GM13977 (cell line): ENCODE results near the gene ASCL4.
"Not testable (repeated sequence)": the region's sequence is repeated elsewhere in the genome, so short reads cannot be mapped to it uniquely, and the experiment has no call there.

ENCODE experiments used
- DNase-seq: peaks from one replicate; pipeline ENCODE4 v3.0.0; 2012; ENCODE audit warnings: low spot score
- CTCF ChIP-seq: IDR thresholded peaks from 2 replicates; pipeline ENCODE4 v1.5.1; 2012; ENCODE audit warnings: mild to moderate bottlenecking, control low read depth; ENCODE audit not compliant: insufficient read depth; ENCODE audit errors: extremely low read depth, missing control alignments
- in situ Hi-C: fragments of 300-500 bp; cut with MboI; formaldehyde crosslinking; loops from one replicate; pipeline ENCODE4 v1.12.0; 2022; ENCODE audit warnings: low sequenced_read_pairs, low pct_unique_long_range_greater_than_20kb, mixed read lengths, inconsistent platforms; ENCODE audit not compliant: unreplicated experiment

ASCL4 gene

GRCh38 chr12:107774349-107775029 lies at the start of gene ASCL4:
ASCL4 (plus strand) TSS chr12:107774704; CDS start chr12:107775219, 515 bp downstream.
- TF ChIP-seq CTCF, result no peak
- DNase-seq, result no peak
- in situ Hi-C loops, result no loop called here

DNA sequence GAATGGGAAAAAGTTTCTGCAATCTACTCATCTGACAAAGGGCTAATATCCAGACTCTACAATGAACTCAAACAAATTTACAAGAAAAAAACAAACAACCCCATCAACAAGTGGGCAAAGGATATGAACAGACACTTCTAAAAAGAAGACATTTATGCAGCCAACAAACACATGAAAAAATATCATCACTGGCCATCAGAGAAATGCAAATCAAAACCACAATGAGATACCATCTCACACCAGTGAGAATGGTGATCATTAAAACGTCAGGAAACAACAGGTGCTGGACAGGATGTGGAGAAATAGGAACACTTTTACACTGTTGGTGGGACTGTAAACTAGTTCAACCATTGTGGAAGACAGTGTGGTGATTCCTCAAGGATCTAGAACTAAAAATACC lies 47.2 kb upstream of the ASCL4 start:
- DNase-seq, in situ Hi-C loops: not testable (repeated sequence)

DNA sequence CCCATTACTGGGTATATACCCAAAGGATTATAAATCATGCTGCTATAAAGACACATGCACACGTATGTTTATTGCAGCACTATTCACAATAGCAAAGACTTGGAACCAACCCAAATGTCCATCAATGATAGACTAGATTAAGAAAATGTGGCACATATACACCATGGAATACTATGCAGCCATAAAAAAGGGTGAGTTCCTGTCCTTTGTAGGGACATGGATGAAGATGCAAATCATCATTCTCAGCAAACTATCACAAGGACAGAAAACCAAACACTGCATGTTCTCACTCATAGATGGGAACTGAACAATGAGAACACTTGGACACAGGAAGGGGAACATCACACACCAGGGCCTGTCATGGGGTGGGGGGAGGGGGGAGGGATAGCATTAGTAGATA lies 46.8 kb upstream of the ASCL4 start:
- DNase-seq, in situ Hi-C loops: not testable (repeated sequence)

- in situ Hi-C loops, result no loop called here
- TF ChIP-seq CTCF, result no peak
- DNase-seq, result no peak
Measured at GRCh38 chr12:107730618-107731341, 43.7 kb upstream of the ASCL4 start.

GRCh38 chr12:107731366-107731765 lies 43.1 kb upstream of the ASCL4 start:
- in situ Hi-C loops, result no loop called here
- no peak for DNase-seq
- TF ChIP-seq CTCF, result no peak

DNA sequence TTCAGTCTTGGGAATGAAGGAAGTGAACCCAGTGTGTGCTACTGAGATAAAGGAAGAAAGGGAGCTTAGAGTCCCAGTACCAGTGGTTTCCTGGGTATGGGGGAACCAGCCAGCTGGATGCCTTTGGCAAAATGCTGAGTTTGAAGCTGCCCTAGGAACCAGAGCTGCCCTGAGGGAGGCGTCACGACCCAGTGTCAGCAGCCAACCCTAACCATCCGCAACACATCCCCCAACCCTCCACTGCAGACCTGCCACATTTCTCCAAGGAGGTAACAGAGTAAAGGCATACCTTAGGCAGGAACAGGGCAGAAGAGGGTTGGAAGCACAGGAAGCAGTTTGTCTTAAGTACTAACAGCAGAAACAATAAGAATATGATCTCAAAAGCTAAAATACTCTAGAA lies 42.1 kb upstream of the ASCL4 start:
- DNase-seq, result no peak
- in situ Hi-C loops, result no loop called here

GRCh38 chr12:107734139-107734538 lies 40.4 kb upstream of the ASCL4 start:
- DNase-seq, result no peak
- TF ChIP-seq CTCF, result no peak
- in situ Hi-C loops, result no loop called here

More for the DNA sequence above, 42.1 kb upstream of the ASCL4 start:
- no peak for TF ChIP-seq CTCF
